Osteocyte (in vitro differentiated cells): Measurements from ENCODE around the gene PFN4. TPM values are rescaled to one million over a fixed set of nuclear protein-coding genes. Genes with fewer than 3 reads are reported as not detected.

ENCODE experiments used
- DNase-seq: peaks from one replicate; pipeline ENCODE4 v3.0.0; 2021; ENCODE audit warnings: mixed read lengths; ENCODE audit not compliant: unreplicated experiment; ENCODE audit errors: extremely low spot score
- H3K27ac Mint-ChIP-seq: one replicate; pipeline ENCODE4 v1.8.0; 2021; ENCODE audit warnings: mild to moderate bottlenecking, mixed read lengths; ENCODE audit not compliant: unreplicated experiment
- H3K27me3 Mint-ChIP-seq: one replicate; pipeline ENCODE4 v1.8.0; 2021; ENCODE audit warnings: mixed read lengths; ENCODE audit not compliant: unreplicated experiment
- H3K36me3 Mint-ChIP-seq: one replicate; pipeline ENCODE4 v1.8.0; 2021; ENCODE audit warnings: mixed read lengths; ENCODE audit not compliant: unreplicated experiment
- H3K4me1 Mint-ChIP-seq: one replicate; pipeline ENCODE4 v1.8.0; 2021; ENCODE audit warnings: mixed read lengths; ENCODE audit not compliant: unreplicated experiment
- H3K4me3 Mint-ChIP-seq: one replicate; pipeline ENCODE4 v1.8.0; 2021; ENCODE audit warnings: mild to moderate bottlenecking, moderate library complexity, mixed read lengths; ENCODE audit not compliant: unreplicated experiment
- H3K9me3 Mint-ChIP-seq: one replicate; pipeline ENCODE4 v1.8.0; 2021; ENCODE audit warnings: mixed read lengths; ENCODE audit not compliant: unreplicated experiment
- CTCF ChIP-seq: fragments of 200-600 bp; sonication (generic); IDR thresholded peaks from 2 replicates; pipeline ENCODE4 v1.5.0; 2021; ENCODE audit warnings: antibody characterized with exemption, mild to moderate bottlenecking, moderate library complexity
- total RNA-seq: library from RNA; stranded (reverse); gene quantifications from 2 replicates; pipeline ENCODE4 v1.2.1, GENCODE V29; 2021

PFN4 gene
- total RNA-seq, 1 donor from 2014 or later: 1.4 TPM

GRCh38 chr2:24075915-24076848, 47.0 kb downstream of the PFN4 start, which contains the start of gene SF3B6:
TSS of gene SF3B6 (minus strand) at chr2:24076326. CDS start at chr2:24076229, 97 bp downstream.
- H3K27me3 Mint-ChIP-seq: no peaks in the 10 kb centered on the region
- H3K4me1 Mint-ChIP-seq: peaks cover 27% of the 10 kb centered on the region

GRCh38 chr2:24075259-24075658, 47.9 kb downstream of the PFN4 start:
- no peak for TF ChIP-seq CTCF
- Mint-ChIP-seq H3K27ac (peak overlapping the region; percentile 97), H3K36me3 (peaks cover 15% of the 10 kb centered on the region), H3K27me3 (no peaks in the 10 kb centered on the region), H3K4me3 (peak overlapping the region; percentile 98), H3K4me1 (peaks cover 27% of the 10 kb centered on the region), H3K9me3 (no peaks in the 10 kb centered on the region)
- DNase-seq: no peak

More at GRCh38 chr2:24075915-24076848, 47.0 kb downstream of the PFN4 start, which contains the start of gene SF3B6:
- no peak for TF ChIP-seq CTCF
- H3K9me3 Mint-ChIP-seq: no peaks in the 10 kb centered on the region
- peak within 1 kb of the TSS; percentile 98 for H3K4me3 Mint-ChIP-seq
- peaks cover 16% of the 10 kb centered on the region for H3K36me3 Mint-ChIP-seq
- peak; percentile 98 for DNase-seq
- peak within 1 kb of the TSS; percentile 97 for H3K27ac Mint-ChIP-seq

- Mint-ChIP-seq H3K4me3 (peak overlapping the region; percentile 40), H3K27me3 (no peaks in the 10 kb centered on the region), H3K36me3 (peaks cover 10% of the 10 kb centered on the region), H3K27ac (peak overlapping the region; percentile 23), H3K9me3 (no peaks in the 10 kb centered on the region), H3K4me1 (peaks cover 27% of the 10 kb centered on the region)
- no peak for DNase-seq
- no peak for TF ChIP-seq CTCF
Observed at GRCh38 chr2:24073816-24074215, 49.3 kb downstream of the PFN4 start.

GRCh38 chr2:24072259-24072658, 50.9 kb downstream of the PFN4 start:
- Mint-ChIP-seq H3K4me3 (no peak overlapping the region), H3K36me3 (peaks cover 16% of the 10 kb centered on the region), H3K27ac (no peak overlapping the region), H3K27me3 (no peaks in the 10 kb centered on the region), H3K9me3 (no peaks in the 10 kb centered on the region), H3K4me1 (peaks cover 19% of the 10 kb centered on the region)
- no peak for TF ChIP-seq CTCF
- no peak for DNase-seq

- H3K4me3 Mint-ChIP-seq: no peak overlapping the region
- H3K36me3 Mint-ChIP-seq: peaks cover 10% of the 10 kb centered on the region
- no peak overlapping the region for H3K27ac Mint-ChIP-seq
- TF ChIP-seq CTCF: no peak
- no peaks in the 10 kb centered on the region for H3K4me1 Mint-ChIP-seq
- H3K27me3 Mint-ChIP-seq: no peaks in the 10 kb centered on the region
- H3K9me3 Mint-ChIP-seq: no peaks in the 10 kb centered on the region
- no peak for DNase-seq
Observed at GRCh38 chr2:24065341-24065740, 57.8 kb downstream of the PFN4 start.
